ENCODE results near the gene CDKAL1.

DNA sequence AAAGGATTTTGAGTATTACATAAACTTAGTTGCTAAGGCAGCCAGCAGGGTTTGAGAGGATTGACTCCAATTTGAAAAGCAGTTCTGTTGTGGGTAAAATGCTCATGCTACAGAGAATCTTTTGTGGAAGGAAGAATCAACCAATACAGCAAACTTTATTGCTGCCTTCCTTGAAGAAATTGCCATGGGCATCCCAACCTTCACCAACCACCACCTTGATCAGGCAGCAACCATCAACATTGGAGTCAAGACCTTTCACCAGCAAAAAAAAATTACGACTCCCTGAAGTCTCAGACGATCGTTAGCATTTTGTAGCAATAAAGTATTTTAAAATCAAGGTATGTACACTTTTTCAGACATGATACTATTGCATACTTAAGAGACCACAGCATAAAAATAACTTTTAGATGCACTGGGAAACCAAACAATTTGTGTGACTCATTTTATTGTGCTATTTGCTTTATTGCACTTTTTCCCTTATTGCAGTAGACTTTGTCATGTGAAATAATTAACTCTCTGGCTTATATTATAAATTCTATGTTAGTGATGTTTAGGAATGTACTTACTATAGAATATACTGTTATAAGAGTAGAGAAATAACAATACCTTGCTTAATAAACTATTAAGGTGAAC is 390.8 kb downstream of the CDKAL1 start:
- TF ChIP-seq POLR2AphosphoS5 (IDR thresholded peaks at IDR 0.05) (no peak), POLR2A (IDR thresholded peaks at IDR 0.05) (no peak), EP300 (IDR thresholded peaks at IDR 0.05) (no peak)
- TF ChIP-seq, protein P1, sequence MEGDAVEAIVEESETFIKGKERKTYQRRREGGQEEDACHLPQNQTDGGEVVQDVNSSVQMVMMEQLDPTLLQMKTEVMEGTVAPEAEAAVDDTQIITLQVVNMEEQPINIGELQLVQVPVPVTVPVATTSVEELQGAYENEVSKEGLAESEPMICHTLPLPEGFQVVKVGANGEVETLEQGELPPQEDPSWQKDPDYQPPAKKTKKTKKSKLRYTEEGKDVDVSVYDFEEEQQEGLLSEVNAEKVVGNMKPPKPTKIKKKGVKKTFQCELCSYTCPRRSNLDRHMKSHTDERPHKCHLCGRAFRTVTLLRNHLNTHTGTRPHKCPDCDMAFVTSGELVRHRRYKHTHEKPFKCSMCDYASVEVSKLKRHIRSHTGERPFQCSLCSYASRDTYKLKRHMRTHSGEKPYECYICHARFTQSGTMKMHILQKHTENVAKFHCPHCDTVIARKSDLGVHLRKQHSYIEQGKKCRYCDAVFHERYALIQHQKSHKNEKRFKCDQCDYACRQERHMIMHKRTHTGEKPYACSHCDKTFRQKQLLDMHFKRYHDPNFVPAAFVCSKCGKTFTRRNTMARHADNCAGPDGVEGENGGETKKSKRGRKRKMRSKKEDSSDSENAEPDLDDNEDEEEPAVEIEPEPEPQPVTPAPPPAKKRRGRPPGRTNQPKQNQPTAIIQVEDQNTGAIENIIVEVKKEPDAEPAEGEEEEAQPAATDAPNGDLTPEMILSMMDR (IDR thresholded peaks at IDR 0.05) = no peak
